HFFc6 (cell line): ENCODE measurements around the gene RENBP. TPM values are rescaled to one million over a fixed set of nuclear protein-coding genes. Genes with fewer than 3 reads are reported as not detected.

Experiments used
- DNase-seq: peaks from one replicate; pipeline ENCODE4 v3.0.0-alpha.2; 2018
- H3K27ac Mint-ChIP-seq: 2 replicates; pipeline ENCODE4 v1.8.0; 2020; ENCODE audit warnings: mild to moderate bottlenecking, mixed read lengths
- H3K27me3 Mint-ChIP-seq: 2 replicates; pipeline ENCODE4 v1.8.0; 2021; ENCODE audit warnings: mild to moderate bottlenecking, moderate library complexity, mixed read lengths; ENCODE audit not compliant: insufficient read depth
- H3K36me3 Mint-ChIP-seq: 2 replicates; pipeline ENCODE4 v1.8.0; 2021; ENCODE audit warnings: low read depth, mixed read lengths
- H3K4me1 Mint-ChIP-seq: 2 replicates; pipeline ENCODE4 v1.8.0; 2020; ENCODE audit warnings: low read depth, mixed read lengths
- H3K4me3 Mint-ChIP-seq: 2 replicates; pipeline ENCODE4 v1.8.0; 2020; ENCODE audit warnings: mild to moderate bottlenecking, moderate library complexity, mixed read lengths
- H3K9me3 Mint-ChIP-seq: 2 replicates; pipeline ENCODE4 v1.8.0; 2020; ENCODE audit warnings: mild to moderate bottlenecking, mixed read lengths
- CTCF ChIP-seq: fragments of 200-600 bp; sonication (generic); IDR thresholded peaks from 2 replicates; pipeline ENCODE4 v1.5.0; 2021; ENCODE audit warnings: antibody characterized with exemption, mild to moderate bottlenecking
- total RNA-seq, 6 experiments: library from RNA; stranded (reverse); fragmentation: NEBNext Ultra II Directional; extraction: Animal tissue kit (Norgen Biotek cat#: 25700); gene quantifications; 2 replicates in 1 of 6; 3 replicates in 5 of 6; pipeline ENCODE4 v1.2.3, GENCODE V29; 2021

The RENBP gene
- total RNA-seq, 6 experiments from 2014 or later: 0.23 to 0.75 (median 0.40) TPM; not detected in 2

- peak overlapping the region; percentile 47; the same call in 1 of the 2 replicates for H3K4me3 Mint-ChIP-seq
- H3K9me3 Mint-ChIP-seq: no peaks in the 10 kb centered on the region
- no peaks in the 10 kb centered on the region; the same call in 1 of the 2 replicates for H3K27me3 Mint-ChIP-seq
- peak overlapping the region; percentile 72 for H3K27ac Mint-ChIP-seq
- peak; percentile 85 for TF ChIP-seq CTCF
- H3K4me1 Mint-ChIP-seq: 0 out of 2 replicates have a peak, but pooled peaks cover 5% of the 10 kb centered on the region
- peak; percentile 65 for DNase-seq
- H3K36me3 Mint-ChIP-seq: peaks cover 5% of the 10 kb centered on the region
These were observed 2.7 kb upstream of the RENBP start for GRCh38 chrX:153947009-153947769.

GRCh38 chrX:153945956-153946943 lies 1.8 kb upstream of the RENBP start:
- 0 out of 2 replicates have a peak, but pooled peaks cover 5% of the 10 kb centered on the region for H3K4me1 Mint-ChIP-seq
- H3K4me3 Mint-ChIP-seq: no peak overlapping the region
- no peaks in the 10 kb centered on the region; the same call in 1 of the 2 replicates for H3K27me3 Mint-ChIP-seq
- DNase-seq: no peak
- no peaks in the 10 kb centered on the region for H3K9me3 Mint-ChIP-seq
- TF ChIP-seq CTCF: no peak
- peaks cover 5% of the 10 kb centered on the region for H3K36me3 Mint-ChIP-seq
- no peak overlapping the region for H3K27ac Mint-ChIP-seq

- Mint-ChIP-seq H3K4me3 (no peak overlapping the region), H3K4me1 (0 out of 2 replicates have a peak, but pooled peaks cover 5% of the 10 kb centered on the region), H3K36me3 (peaks cover 5% of the 10 kb centered on the region), H3K27me3 (no peaks in the 10 kb centered on the region; the same call in none of the 2 replicates), H3K9me3 (no peaks in the 10 kb centered on the region), H3K27ac (no peak overlapping the region)
- no peak for TF ChIP-seq CTCF
- DNase-seq: no peak
These were observed 332 bp upstream of the RENBP start for GRCh38 chrX:153944800-153945150.

- H3K9me3 Mint-ChIP-seq: no peaks in the 10 kb centered on the region
- H3K4me1 Mint-ChIP-seq: no peaks in the 10 kb centered on the region
- DNase-seq: no peak
- no peaks in the 10 kb centered on the region for H3K36me3 Mint-ChIP-seq
- no peak for TF ChIP-seq CTCF
- H3K27ac Mint-ChIP-seq: no peak overlapping the region
- no peak overlapping the region for H3K4me3 Mint-ChIP-seq
- H3K27me3 Mint-ChIP-seq: no peaks in the 10 kb centered on the region; the same call in none of the 2 replicates
These were observed 2.8 kb downstream of the RENBP start for GRCh38 chrX:153941336-153942252.

- Mint-ChIP-seq H3K27me3 (no peaks in the 10 kb centered on the region; the same call in none of the 2 replicates), H3K27ac (no peak overlapping the region), H3K4me3 (no peak overlapping the region), H3K36me3 (no peaks in the 10 kb centered on the region), H3K4me1 (no peaks in the 10 kb centered on the region), H3K9me3 (no peaks in the 10 kb centered on the region)
- no peak for TF ChIP-seq CTCF
- DNase-seq: no peak
These were observed 4.9 kb downstream of the RENBP start for GRCh38 chrX:153939573-153939972.
